ENCODE results near the gene XYLT1. TPM values are rescaled to one million over a fixed set of nuclear protein-coding genes. Genes with fewer than 3 reads are reported as not detected.

The XYLT1 gene
- total and polyA plus RNA-seq, 9 of the 15 experiments (the other 6 are each of a cell fraction or from before 2014, with no cell fraction given): 0.03 to 0.09 (median 0.08) TPM; not detected in 6

GRCh38 chr16:17128791-17129190 is 342.0 kb downstream of the XYLT1 start:
- FAIRE-seq: no peak
- H3K27me3 ChIP-seq (ENCODE audit: control insufficient read depth in 2 of 2, insufficient read depth in 2 of 2, low read length in 2 of 2): no peaks in the 10 kb centered on the region
- H4K20me1 ChIP-seq (replicated peaks; ENCODE audit: control insufficient read depth, insufficient read depth, low read length): peaks cover 34% of the 10 kb centered on the region; the same call in 1 of the 2 replicates
- H3K4me3 ChIP-seq: no peak overlapping the region
- ChIA-PET POLR2A (interaction anchor here (1.3 kb wide), 1 partner anchor 14 kb away, joined by 3 read pairs; no protein-coding TSS in a partner anchor), CTCF (ENCODE audit: low intra/inter-chr PET ratio) (no interaction called here)
- no peak overlapping the region for H3K27ac ChIP-seq (ENCODE audit: extremely low read depth, low read depth, low read length)
- no peak overlapping the region for H2AFZ ChIP-seq (ENCODE audit: low read depth, low read length)
- no peaks in the 10 kb centered on the region for H3K9me1 ChIP-seq (ENCODE audit: control insufficient read depth, insufficient read depth, low read length)
- DNase-seq (ENCODE audit: extremely low read depth in 1 of 4, low spot score in 3 of 4): no peak
- no peaks in the 10 kb centered on the region; a peak in 1 of 5 replicates for H3K4me1 ChIP-seq (replicated peaks in 1 of 2; ENCODE audit: control insufficient read depth in 2 of 2, insufficient read depth in 2 of 2, low read length in 2 of 2)
- H3K4me2 ChIP-seq (ENCODE audit: insufficient read depth, low read length): no peak overlapping the region
- WGBS (ENCODE audit: insufficient coverage, low coverage, missing lambda C conversion rate): 54% methylated on average over 6 of the region's 6 CpGs
- no peaks in the 10 kb centered on the region for H3K9me3 ChIP-seq (replicated peaks; ENCODE audit: control insufficient read depth, insufficient read depth, low read depth, low read length)
- H3K9ac ChIP-seq (ENCODE audit: insufficient read depth in 1 of 2, low read depth in 2 of 2, low read length in 2 of 2): no peak overlapping the region
- H3K79me2 ChIP-seq (ENCODE audit: control insufficient read depth, insufficient read depth, low read length): no peaks in the 10 kb centered on the region
- in situ Hi-C loops (cut with MboI) (no loop called here), intact Hi-C loops (cut with micrococcal nuclease) (no loop called here)
- H3K36me3 ChIP-seq (ENCODE audit: control insufficient read depth, insufficient read depth, low read length): no peaks in the 10 kb centered on the region
- BruUV-seq (replicated peaks): no TSS peak
- ATAC-seq: no peak
- no peak for TF ChIP-seq ZFP1 (CRISPR knock-in tag; IDR thresholded peaks at IDR 0.05)
- no peak for TF ChIP-seq CLOCK (CRISPR knock-in tag; IDR thresholded peaks at IDR 0.05; ENCODE audit: borderline replicate concordance)
- no peak for TF ChIP-seq ZNF253 (CRISPR knock-in tag; conservative IDR thresholded peaks at IDR 0.05)
- TF ChIP-seq SMC3 (conservative IDR thresholded peaks at IDR 0.05; ENCODE audit: insufficient read depth, low read depth, low read length): no peak
- TF ChIP-seq CHAMP1 (IDR thresholded peaks at IDR 0.05): no peak
- TF ChIP-seq MAFF (IDR thresholded peaks at IDR 0.05; ENCODE audit: low read length): no peak
- TF ChIP-seq ZBTB1 (CRISPR knock-in tag; IDR thresholded peaks at IDR 0.05; ENCODE audit: borderline replicate concordance, low read depth): no peak
- no peak for TF ChIP-seq TFAM (CRISPR knock-in tag; conservative IDR thresholded peaks at IDR 0.05)
- no peak for TF ChIP-seq E2F5 (CRISPR knock-in tag; IDR thresholded peaks at IDR 0.05)
- TF ChIP-seq HINFP (tag; conservative IDR thresholded peaks at IDR 0.05; ENCODE audit: low read depth): no peak
- no peak for TF ChIP-seq SIN3B (IDR thresholded peaks at IDR 0.05; ENCODE audit: low read depth)
- no peak for TF ChIP-seq DNMT1 (IDR thresholded peaks at IDR 0.05)
- no peak for TF ChIP-seq CSDE1 (IDR thresholded peaks at IDR 0.05)
- TF ChIP-seq ZBTB33 (CRISPR knock-in tag; IDR thresholded peaks at IDR 0.05): no peak

Data from K562 (cell line).